NCI-H748 treated with DMSO at 0.1 percent for 48 hours (cell line): Measurements from ENCODE around the gene C22orf42.
"Not testable (repeated sequence)": the region's sequence is repeated elsewhere in the genome, so short reads cannot be mapped to it uniquely, and the experiment has no call there.

Source experiments
- DNase-seq: peaks from one replicate; lab custom pipeline; 2025; lab: John Stamatoyannopoulos, UW

Gene C22orf42, protein sequence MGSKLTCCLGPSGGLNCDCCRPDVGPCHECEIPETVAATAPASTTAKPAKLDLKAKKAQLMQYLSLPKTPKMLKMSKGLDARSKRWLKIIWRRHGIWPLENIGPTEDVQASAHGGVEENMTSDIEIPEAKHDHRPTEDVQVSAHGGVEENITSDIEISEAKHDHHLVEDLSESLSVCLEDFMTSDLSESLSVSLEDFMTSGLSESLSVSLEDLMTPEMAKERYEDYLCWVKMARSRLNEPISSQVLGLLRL

DNA sequence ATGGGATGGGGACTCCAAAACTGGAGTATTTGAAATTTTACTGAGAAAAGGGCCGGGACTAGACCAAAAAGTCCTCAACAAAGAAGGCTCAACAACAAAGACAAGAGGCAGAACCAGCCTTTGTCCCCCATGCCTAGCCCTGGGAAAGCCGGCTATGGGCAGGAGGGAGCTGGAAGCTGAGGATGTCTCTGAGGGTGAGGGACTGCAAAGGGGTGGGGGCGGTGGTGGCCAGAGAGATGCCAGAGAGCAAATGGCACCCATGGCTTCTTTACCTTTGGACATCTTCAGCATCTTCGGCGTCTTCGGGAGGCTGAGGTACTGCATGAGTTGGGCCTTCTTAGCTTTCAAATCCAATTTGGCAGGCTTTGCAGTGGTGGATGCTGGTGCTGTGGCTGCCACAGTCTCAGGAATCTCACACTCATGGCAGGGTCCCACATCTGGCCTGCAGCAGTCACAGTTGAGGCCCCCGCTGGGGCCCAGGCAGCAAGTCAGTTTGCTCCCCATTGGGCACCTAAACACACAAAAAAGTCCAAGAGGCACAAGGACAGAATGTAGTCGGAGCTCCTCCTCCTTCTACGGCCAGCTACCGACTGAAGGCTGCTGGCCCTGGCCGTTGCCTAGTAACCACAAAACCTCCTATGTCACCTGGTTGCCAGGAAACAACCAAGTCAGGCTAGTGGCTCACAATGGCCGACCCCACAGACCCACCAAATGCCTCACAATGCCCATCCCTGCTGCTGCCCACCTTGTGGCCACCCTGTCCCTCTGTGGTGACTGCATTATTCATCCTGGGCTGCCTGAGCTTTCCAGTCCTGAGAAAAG is at the start of gene C22orf42:
C22orf42 (minus strand) TSS at position 592 of the 822 bp plus-strand sequence; CDS start at position 504, 88 bp downstream.
- no peak for DNase-seq

DNA sequence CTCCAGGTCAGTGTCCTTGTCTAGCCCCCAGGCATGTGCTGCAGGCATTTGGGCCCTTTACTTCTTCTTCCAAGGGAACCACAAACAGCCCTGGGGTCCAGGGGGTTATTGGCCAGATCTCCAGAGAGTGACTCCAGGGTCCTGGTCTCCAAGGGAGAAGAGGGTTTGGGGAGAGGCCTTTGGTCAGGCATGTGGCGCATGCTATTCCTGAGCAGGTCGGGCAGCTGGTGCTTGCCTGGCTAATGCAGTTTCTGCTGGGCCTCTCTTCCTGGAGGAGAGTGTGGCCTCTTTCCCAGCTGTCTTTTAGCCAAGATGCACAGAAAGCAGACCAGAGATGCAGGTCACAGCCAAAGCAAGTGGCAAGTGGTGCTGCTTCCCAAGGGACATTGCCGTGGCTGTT is 49.6 kb upstream of the C22orf42 start:
- DNase-seq, result no peak

DNA sequence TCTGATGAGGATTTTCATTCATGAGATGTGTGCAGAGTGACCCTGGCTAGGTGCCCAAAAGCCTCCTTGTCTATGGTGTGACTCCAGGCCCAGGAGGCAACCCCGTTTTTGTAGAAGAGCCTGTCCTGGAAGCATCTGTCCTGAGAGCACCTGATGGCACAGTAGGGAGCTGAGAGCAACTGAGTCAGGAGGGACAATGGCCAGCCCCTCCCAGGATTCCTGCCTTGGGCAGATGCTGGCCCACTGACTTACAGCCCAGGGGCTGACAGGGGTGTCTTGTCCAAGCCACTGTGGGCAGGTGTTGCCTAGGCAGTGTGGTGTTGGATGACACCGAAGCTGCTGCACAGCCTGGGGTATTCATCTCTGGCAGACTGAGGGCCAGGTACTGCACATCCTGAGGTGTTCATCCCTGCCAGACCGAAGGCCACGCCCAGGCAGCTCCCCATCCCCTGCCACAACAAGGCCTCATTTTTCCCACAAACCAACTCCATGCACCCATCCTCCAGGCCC is 48.9 kb upstream of the C22orf42 start:
- no peak for DNase-seq

DNA sequence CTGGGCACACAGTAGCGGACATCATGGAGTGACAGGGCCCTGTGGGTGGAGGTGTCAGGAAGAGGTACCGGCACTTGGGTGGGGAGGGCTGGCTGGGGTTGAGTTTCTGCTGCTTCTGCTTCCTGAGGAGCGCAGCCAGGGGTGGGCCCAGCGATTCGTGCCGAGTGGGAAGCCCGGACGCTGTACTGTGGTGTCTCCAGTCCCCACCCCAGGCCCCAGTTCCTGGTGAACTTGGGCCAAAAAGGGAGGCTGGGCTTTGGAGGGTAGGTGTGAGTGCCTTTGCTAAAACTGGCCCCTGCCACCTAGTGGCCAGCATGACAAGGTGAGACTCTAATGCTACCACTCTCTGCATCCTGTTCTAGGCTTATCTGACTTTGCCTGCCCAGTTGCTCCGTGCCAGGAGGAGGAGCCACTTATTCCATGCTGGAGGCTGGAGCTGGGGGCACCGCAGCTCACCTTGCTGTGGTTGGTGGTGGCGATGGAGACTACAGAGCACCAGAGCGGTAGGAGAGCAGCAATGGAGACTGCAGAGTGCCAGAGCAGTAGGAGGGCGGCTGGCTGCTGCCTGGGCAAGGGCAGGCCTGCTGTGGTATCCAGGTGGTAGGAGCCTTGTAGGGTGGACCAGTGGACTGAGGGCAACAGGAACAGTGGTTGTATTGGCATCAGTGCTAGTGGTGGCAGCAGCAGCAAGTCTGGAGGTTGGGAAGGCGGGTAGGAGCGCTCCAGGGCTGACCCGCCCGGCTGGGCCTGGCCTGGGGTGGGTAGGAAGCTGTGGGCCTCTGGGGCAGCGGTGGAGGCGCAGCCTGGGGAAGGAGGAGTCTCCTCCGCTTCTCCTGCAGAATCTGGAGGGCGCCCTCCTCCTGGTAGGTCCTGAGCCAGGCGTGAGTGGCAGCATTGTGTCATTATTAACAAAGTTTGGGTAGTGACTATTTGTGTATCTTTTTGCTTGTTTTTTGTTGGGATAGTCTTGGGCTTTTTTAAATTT is 48.0 kb upstream of the C22orf42 start:
- peak; percentile 4 for DNase-seq

DNA sequence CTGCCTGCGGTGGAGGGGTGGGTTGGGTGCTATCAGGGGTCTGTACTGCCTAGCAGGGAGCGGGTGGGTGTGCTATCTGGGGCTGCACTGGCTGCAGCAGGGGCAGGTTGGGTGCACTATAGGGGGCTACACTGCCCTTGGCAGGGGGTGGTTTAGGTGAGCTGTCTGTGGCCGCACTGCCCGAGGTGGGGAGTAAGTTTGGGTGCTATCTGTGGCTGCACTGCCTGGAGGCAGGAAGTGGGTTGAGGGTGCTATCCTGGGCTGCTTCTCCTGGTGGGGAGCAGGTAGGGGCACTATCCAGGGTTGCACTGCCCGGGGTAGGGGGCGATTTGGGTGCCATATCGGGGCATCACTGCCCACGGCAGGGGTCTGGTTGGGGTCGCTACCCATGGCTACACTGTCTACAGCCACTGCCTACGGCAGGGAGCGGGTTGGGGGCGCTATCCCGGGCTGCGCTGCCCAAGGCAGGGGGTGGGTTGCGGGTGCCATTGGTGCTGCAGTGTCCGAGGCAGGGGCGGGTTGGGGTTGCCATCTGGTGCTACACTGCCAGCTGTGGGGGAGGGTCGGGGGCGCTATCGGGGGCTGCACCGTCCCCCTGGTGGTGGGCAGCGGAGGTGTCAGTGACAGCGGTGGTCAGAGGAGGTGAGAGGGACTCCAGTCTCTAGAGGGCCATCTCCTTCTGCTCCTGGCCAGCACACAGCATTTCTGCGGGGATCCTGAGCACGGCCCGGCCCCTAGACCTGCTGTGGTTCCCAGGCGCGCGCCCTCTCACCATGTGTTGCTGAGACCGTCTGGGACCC is 47.1 kb upstream of the C22orf42 start:
- DNase-seq, result no peak

DNA sequence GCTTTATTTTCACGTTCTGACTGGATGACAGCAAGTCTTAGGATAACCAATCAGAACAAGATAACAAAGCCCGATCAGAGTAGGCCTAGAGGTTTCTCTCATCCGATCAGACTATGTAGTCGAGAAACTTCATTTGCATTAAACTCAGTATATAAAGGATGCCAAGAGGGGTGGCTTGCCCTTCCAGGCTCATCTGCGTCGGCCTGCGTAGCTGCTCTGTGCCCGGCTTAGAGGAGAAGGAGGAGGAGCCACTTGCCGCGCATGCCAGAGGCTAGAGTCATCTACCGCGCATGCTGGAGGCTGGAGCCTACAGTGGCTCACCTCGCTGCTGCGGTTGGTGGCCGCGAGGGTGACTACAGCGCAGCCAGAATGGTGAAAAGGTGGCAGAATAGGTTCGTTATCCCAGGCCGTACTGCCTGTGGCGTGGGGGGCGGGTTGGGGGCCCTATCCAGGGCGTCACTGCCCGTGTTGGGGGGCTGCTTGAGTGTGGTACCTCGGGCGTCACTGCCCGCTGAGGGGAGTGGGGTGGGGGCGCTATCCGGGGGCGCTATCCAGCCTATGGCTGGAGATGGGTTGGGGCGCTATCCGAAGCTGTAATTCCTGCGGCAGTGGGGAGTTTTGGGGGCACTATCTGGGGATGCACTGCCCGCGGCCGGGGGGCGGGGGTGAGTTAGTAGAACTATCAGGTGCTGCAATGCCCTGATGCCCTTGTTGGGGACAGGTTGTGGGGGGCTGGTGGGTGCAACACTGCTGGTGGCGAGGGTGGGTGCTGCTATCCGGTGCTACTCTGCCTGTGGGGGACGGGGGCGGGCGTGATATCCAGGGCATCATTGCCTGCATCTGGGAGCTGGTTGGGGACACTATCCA is 46.0 kb upstream of the C22orf42 start, which contains the start of gene RFPL2:
RFPL2 (minus strand) TSS at position 218 of the 867 bp plus-strand sequence. CDS start 2,622 bp downstream, outside the sequence.
- DNase-seq, result no peak

DNA sequence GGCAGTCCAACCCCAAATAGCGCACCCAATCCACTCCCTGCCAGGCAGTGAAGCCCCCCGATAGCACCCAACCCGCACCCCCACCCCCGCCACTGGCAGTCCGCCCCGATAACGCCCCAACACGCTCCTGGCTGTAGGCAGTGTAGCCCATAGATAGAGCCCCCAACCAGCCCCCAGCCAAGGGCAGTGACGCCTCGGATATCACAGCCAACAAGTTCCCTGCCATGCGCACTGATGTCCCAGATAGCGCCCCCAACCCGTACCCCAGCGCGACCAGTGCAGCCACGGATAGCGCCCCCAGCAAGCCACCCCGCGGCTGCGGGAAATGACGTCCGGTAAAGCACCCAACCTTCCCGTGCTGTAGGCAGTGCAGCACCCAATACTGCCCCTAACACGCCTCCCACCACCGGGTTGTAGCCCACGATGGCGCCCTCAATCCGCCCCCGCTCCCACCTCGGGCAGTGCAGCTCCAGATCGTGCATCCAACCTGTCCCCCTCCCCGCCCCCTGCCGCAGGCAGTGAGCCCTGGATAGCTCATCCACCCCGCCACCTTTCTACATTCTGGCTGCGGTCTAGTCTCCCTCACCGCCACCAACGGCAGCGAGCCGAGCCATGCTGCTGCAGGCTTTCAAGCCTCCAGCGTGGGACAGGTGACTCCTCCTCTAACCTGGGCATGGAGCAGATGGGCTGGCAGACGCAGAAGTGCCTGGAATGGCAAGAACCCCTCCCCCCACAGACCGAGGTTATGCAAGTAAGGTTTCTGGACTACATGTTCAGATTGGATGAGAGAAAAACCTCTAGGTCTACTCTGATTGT is 45.1 kb upstream of the C22orf42 start:
- no peak for DNase-seq

DNA sequence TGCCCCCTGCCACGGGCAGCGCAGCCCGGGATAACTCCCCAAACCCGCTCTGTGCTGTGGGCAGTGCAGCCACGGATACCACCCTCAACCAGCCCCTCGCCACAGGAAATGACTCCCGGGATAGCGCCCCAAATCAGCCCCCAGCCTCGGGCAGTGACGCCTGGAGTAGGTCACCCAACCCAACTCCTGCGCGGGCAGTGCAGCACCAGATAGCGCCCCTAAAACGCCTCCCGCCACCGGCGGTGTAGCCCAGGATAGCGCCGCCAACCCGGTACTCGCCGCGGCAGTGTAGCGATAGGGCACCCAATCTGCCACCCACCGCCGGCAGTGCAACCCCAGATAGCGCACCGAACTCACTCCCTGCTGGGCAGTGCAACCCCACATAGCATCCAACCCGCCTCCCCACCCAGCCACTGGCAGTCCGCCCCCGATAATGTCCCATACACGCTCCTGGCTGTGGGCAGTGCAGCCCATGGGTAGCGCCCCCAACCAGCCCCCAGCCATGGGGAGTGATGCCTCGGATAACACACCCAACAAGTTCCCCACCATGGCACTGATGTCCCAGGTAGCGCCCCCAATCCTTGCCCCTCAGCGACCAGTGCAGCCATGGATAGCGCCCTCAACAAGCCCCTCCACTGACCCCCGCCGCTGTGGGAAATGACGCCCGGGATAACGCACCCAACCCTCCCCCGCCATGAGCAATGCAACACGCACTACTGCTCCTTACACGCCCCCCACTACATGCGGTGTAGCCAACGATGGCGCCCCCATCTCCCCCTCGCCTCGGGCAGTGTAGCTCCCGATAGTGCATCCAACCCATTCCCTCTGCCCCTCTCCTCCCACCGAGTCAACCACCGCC is 44.3 kb upstream of the C22orf42 start:
- DNase-seq, result no peak

DNA sequence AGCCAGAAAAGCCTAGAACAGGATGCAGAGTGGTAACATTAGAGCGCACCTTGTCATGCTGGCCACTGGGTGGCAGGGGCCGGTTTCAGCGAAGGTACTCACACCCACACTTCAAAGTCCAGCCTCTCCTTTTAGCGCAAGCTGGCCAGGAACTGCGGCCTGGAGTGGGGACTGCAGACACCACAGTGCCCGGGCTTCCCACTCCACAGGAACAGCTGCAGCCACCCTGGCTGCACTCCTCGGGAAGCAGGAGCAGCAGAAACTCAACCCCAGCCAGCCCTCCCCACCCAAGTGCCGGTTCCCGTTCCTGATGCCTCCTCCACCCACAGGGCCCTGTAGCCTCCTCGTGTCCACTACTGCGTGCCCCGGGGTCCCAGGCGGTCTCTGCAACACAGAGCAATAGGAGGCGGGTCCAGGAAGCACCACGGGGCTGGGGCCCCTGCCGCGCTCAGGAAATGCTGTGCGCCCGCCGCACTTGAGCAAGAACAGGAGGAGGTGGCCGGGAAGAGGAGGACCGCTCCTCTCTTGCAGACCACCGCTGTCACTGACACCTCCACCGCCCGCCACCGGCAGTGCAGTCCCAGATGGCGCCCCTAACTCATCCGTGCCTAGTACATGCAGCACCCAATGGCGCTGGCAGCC is 43.6 kb upstream of the C22orf42 start:
- DNase-seq, result peak; percentile 42

DNA sequence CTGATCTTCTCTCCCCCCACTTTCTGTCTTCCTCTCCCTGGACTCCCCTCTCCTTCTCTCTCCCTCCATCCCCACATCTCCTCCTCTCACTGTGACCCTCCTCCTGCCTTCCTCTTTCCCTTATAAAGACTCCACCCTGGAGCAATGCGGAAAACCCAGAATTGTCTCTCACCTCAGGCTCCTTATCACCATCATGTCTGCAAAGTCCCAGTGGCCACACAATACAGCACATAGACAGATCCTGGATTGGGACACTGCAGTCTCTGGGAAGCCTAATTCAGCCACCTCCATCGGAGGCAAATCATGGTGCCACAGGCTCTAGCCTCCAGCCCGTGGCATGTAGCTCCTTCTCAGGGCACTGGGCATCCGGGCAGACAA is 43.0 kb upstream of the C22orf42 start:
- DNase-seq, result no peak

DNA sequence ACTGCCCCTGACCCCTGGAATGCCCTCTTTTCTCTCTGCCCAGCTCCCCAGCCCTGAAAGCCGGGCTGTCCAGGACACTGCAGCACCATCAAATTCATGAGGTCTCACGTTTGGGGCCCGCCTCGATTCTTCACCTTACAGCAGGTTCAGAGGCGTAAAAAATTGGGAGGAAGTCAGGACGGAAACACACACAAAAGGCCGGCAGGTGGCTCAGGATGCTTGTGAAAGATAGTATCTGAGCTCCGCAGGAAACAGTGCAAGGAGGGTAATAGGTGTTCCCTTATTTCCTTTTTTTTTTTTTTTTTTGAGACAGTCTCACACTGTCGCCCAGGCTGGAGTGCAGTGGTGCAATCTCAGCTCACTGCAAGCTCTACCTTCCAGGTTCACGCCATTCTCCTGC is 41.6 kb upstream of the C22orf42 start:
- DNase-seq, result no peak

DNA sequence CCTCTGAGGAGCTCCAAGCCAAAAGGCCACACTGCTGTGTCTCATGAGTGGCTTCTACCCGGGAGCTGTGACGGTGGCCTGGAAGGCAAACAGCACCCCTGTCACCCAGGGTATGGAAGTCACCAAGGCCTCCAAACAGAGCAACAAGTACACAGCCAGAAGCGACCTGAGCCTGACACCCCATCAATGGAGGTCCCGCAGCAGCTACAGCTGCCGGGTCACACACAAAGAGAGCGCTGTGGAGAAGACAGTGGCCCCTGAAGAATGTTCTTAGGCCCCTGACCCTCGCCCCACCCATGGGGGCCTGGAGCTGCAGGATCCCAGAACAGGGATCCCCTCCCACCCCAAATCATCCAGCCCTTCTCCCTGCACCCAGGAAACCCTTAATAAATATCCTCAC is 40.9 kb upstream of the C22orf42 start:
- DNase-seq, result no peak

DNA sequence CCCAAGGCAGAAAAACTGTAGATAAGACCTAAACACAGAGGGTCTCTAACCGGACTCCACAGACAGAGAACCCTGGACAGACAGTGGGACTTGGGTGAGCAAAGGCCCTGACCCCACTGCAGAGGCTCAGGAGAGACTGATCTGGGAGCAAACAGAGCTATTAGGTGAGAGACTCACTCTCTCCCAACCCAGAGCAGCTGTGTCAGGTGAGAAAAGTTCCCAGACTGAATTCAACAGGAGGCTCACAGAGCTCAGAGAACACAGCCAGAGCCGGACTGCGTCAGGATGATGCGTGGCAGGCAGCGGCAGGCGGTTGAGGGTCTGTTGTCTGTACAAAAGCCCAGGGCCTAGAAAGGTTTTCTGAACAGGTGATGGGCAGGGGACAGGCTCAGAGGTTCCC is 40.2 kb upstream of the C22orf42 start:
- DNase-seq, result no peak

DNA sequence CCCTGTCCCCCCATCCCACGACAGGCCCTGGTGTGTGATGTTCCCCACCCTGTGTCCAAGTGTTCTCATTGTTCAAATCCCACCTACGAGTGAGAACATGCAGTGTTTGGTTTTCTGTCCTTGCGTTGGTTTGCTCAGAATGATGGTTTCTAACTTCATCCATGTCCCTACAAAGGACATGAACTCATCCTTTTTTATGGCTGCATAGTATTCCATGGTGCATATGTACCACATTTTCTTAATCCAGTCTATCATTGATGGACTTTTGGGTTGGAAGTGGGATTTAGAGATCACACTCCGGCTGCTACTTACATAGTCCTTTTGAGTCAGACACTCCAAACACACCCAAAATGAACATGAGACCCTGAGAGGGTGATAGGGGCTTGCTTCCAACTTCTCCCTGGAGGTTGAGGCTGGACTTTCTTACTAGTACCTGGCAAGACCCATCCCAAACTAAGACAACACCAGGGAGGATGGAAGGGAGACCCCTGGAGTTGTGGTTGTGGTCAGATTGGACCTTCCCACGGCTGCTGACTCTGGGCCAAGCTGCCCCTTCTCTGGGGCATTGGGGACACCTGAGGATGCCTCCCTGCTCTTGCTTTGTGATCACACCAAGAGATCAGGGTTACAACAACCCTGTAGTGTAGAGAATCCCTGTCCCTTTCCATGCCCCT is 38.6 kb upstream of the C22orf42 start:
- DNase-seq, result not testable (repeated sequence)

DNA sequence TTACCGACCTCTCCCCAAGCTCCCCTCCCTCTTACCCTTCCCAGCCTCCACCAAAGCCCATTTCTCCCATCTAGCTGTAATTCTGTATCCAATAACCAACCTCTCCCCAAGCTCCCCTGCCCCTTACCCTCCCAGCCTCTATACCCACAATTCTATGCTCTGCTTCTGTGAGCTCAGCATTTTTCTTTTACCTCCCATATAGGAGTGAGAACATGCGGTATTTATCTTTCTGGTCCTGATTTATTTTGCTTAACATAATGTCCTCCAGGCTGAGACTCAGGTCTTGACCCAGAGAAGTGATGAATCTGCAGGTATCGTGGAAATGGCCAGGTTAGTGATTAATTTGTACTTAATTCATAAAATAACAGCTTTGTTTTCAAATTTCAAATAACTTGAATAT is 36.8 kb upstream of the C22orf42 start:
- DNase-seq, result not testable (repeated sequence)

DNA sequence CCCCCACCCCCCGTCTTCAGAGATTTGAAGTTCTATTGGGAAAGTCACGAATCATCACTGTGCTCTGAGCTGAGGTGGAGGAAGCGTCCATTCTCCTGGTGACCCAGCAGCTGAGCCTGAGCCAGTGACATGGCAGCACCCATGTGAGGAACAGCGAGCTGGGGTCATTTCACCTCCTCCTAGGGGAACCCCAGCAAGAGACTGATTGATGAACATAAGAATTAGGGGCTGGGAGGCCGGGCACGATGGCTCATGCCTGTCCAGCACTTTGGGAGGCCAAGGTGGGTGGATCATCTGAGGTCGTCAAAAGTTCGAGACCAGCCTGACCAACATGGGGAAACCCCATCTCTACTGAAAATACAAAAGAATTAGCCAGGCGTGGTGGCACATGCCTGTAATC is 34.2 kb upstream of the C22orf42 start:
- not testable (repeated sequence) for DNase-seq

DNA sequence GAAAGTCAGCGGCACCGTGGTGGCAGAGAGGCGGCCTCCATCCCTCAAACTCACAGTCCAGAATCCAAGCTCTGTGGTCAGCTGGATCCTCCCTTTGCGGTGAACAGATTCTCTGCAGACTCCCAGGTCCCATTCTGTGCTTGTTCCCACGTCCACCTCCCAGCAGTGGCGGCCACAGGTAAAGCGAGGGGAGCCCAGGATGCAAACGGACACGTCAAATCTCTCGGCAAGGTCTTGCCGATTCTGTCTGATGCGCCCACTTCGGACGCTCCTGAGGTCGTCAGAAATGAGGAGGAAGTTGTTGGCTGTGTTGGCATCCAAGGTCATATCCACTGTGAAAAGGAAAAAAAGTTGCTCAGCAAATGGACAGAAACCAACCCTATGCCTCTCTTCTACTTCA is 31.9 kb upstream of the C22orf42 start:
- DNase-seq, result not testable (repeated sequence)
